MCF 10A (cell line): ENCODE data around the gene TAS2R41. TPM values are rescaled to one million over a fixed set of nuclear protein-coding genes. Genes with fewer than 3 reads are reported as not detected.
A peak's percentile ranks its signal among the peaks of the same experiment; 100 is the strongest.

ENCODE experiments used
- BruUV-seq: library from RNA; stranded (reverse); fragments of 400-500 nt; replicated peaks from 2 replicates; lab custom pipeline; 2021; lab: Mats Ljungman, UMichigan
- CTCF ChIA-PET: fragments of 300-600 bp; sonication (Branson Sonifier 250); formaldehyde crosslinking; extraction: SDS; loops from one replicate; lab custom pipeline; 2021; ENCODE audit warnings: antibody characterized with exemption, inconsistent platforms; lab: Yijun Ruan, JAX
- POLR2A ChIA-PET: fragments of 300-600, 350-650 bp; sonication (Branson Sonifier 250); formaldehyde crosslinking; extraction: SDS; loops from one replicate; lab custom pipeline; 2020; ENCODE audit warnings: antibody characterized with exemption, inconsistent platforms; lab: Yijun Ruan, JAX
- DNase-seq: peaks from one replicate; pipeline ENCODE4 v3.0.0-alpha.2; 2018; ENCODE audit not compliant: unreplicated experiment
- H3K27ac Mint-ChIP-seq: one replicate; pipeline ENCODE4 v1.8.0; 2022; ENCODE audit warnings: mild to moderate bottlenecking, low read depth, mixed read lengths; ENCODE audit not compliant: unreplicated experiment
- H3K27me3 Mint-ChIP-seq: one replicate; pipeline ENCODE4 v1.8.0; 2022; ENCODE audit warnings: mixed read lengths; ENCODE audit not compliant: insufficient read depth, unreplicated experiment
- H3K36me3 Mint-ChIP-seq: one replicate; pipeline ENCODE4 v1.8.0; 2022; ENCODE audit warnings: mild to moderate bottlenecking, moderate library complexity, mixed read lengths; ENCODE audit not compliant: insufficient read depth, unreplicated experiment
- H3K4me1 Mint-ChIP-seq: one replicate; pipeline ENCODE4 v1.8.0; 2022; ENCODE audit warnings: mixed read lengths; ENCODE audit not compliant: insufficient read depth, unreplicated experiment
- H3K4me3 Mint-ChIP-seq: one replicate; pipeline ENCODE4 v1.8.0; 2022; ENCODE audit warnings: mild to moderate bottlenecking, moderate library complexity, mixed read lengths; ENCODE audit not compliant: unreplicated experiment
- H3K9me3 Mint-ChIP-seq: one replicate; pipeline ENCODE4 v1.8.0; 2022; ENCODE audit warnings: mixed read lengths; ENCODE audit not compliant: unreplicated experiment
- CTCF ChIP-seq: fragments of 200-600 bp; IDR thresholded peaks from one replicate; pipeline ENCODE4 v1.8.0; 2022; ENCODE audit warnings: antibody characterized with exemption, mild to moderate bottlenecking; ENCODE audit not compliant: unreplicated experiment
- intact Hi-C: fragments of 100-400 bp; cut with micrococcal nuclease; formaldehyde crosslinking; loops from 2 replicates; pipeline ENCODE4 v1.14.1; 2022
- total RNA-seq: library from RNA; stranded (reverse); gene quantifications from 2 replicates; pipeline ENCODE4 v1.2.3, GENCODE V29; 2022

The TAS2R41 gene
- total RNA-seq, 1 experiment from 2014 or later = not detected

GRCh38 chr7:143433759-143434158 lies 43.9 kb upstream of the TAS2R41 start:
- Mint-ChIP-seq H3K4me1 (peaks cover 34% of the 10 kb centered on the region), H3K4me3 (no peak overlapping the region), H3K36me3 (no peaks in the 10 kb centered on the region), H3K27me3 (no peaks in the 10 kb centered on the region), H3K27ac (no peak overlapping the region), H3K9me3 (no peaks in the 10 kb centered on the region)
- ChIA-PET POLR2A (interaction anchor here (0.7 kb wide), 1 partner anchor 56 kb away, joined by 3 read pairs; no protein-coding TSS in a partner anchor), CTCF (interaction anchor here (0.7 to 3.5 kb wide), 4 partner anchors 17 to 506 kb away, joined by 3 to 23 read pairs (median 6); no protein-coding TSS in a partner anchor)
- intact Hi-C loops = no loop called here
- BruUV-seq = no TSS peak
- TF ChIP-seq CTCF = no peak
- no peak for DNase-seq

DNA sequence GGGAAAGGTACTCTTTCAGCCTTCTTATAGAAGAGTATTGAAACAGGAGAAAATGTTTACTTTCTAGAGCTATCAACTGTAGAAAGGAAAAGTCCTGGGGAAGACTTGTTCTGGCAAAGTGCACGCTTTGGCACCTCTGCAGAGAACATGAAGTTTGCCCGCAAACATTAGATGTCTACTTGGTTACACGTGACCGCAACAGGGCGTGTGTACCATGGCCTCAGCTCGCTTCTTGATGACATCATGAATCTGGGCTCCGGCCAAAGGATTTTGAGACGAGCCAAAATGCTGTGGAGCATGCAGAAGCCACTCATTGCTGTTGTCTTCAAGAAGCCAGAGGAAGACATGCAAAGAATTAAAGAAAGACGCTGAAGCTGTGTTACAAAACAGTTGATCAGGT lies 43.0 kb upstream of the TAS2R41 start:
- BruUV-seq = no TSS peak
- DNase-seq = peak; percentile 94
- CTCF ChIA-PET = interaction anchor here (0.8 to 3.5 kb wide), 7 partner anchors 18 to 507 kb away, joined by 3 to 23 read pairs (median 3); partner anchors contain the start of gene EPHA1

GRCh38 chr7:143435266-143435665 lies 42.4 kb upstream of the TAS2R41 start:
- peaks cover 27% of the 10 kb centered on the region for H3K4me1 Mint-ChIP-seq
- peaks cover 11% of the 10 kb centered on the region for H3K27me3 Mint-ChIP-seq
- BruUV-seq = no TSS peak
- no peaks in the 10 kb centered on the region for H3K36me3 Mint-ChIP-seq
- POLR2A ChIA-PET = no interaction called here
- intact Hi-C loops = no loop called here
- peak; percentile 74 for DNase-seq
- TF ChIP-seq CTCF = no peak
- no peak overlapping the region for H3K27ac Mint-ChIP-seq
- H3K9me3 Mint-ChIP-seq = no peaks in the 10 kb centered on the region
- peak overlapping the region; percentile 28 for H3K4me3 Mint-ChIP-seq
- CTCF ChIA-PET = interaction anchor here (0.8 to 3.5 kb wide), 6 partner anchors 19 to 220 kb away, joined by 3 to 23 read pairs (median 4); partner anchors contain the start of gene EPHA1

More for the DNA sequence above, 43.0 kb upstream of the TAS2R41 start:
- intact Hi-C loops = no loop called here
- Mint-ChIP-seq H3K4me1 (peaks cover 33% of the 10 kb centered on the region), H3K9me3 (no peaks in the 10 kb centered on the region), H3K36me3 (no peaks in the 10 kb centered on the region), H3K27me3 (peaks cover 5% of the 10 kb centered on the region), H3K4me3 (no peak overlapping the region), H3K27ac (no peak overlapping the region)
- no peak for TF ChIP-seq CTCF
- POLR2A ChIA-PET = interaction anchor here (0.6 to 0.8 kb wide), 2 partner anchors 10 to 467 kb away, joined by 3 to 4 read pairs; partner anchors contain the start of gene TCAF1

DNA sequence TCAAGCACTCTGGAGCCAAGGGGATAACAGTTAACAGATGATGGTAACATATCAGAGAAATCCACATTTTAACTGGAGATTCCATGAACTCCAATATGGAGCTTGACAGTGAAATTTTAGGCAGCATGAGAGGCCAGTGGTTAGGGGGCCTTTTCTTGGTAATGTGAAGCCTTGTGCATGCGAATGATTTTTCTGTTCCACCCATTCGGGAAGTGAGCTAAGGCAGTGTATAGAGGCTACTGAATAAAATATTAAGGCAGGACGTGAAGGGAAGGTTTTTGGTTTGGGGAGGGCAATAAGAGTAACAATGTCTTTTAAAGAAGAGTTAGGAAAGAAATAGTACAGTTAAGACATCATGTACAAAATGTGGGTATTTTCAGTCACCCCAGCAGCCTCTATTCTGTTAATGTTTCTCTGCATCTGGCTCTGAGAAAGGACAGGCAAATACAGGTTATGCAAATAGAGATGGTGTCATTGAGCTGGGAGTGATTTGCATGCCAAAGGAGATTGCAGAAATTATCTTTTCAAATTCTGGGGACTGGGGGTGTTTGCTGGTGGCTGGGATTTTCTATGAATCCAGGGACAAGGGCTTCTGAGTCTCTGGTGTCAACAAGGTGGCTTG lies 41.2 kb upstream of the TAS2R41 start:
- H3K36me3 Mint-ChIP-seq = no peaks in the 10 kb centered on the region
- no peak for TF ChIP-seq CTCF
- intact Hi-C loops = no loop called here
- no peak overlapping the region for H3K27ac Mint-ChIP-seq
- no peak overlapping the region for H3K4me3 Mint-ChIP-seq
- peaks cover 14% of the 10 kb centered on the region for H3K27me3 Mint-ChIP-seq
- CTCF ChIA-PET = interaction anchor here (0.6 to 3.5 kb wide), 3 partner anchors 20 to 55 kb away, joined by 3 to 23 read pairs (median 4); no protein-coding TSS in a partner anchor
- POLR2A ChIA-PET = no interaction called here
- no TSS peak for BruUV-seq
- DNase-seq = no peak
- no peaks in the 10 kb centered on the region for H3K9me3 Mint-ChIP-seq
- H3K4me1 Mint-ChIP-seq = peaks cover 16% of the 10 kb centered on the region
